GM12878 (cell line): ENCODE results near the gene APOBEC3H. TPM values are rescaled to one million over a fixed set of nuclear protein-coding genes. Genes with fewer than 3 reads are reported as not detected.
A peak's percentile ranks its signal among the peaks of the same experiment; 100 is the strongest.

Source experiments
- CEBPB ChIP-seq, 2 experiments: fragments of 150-350 bp in 1 of 2; IDR thresholded peaks; 2 replicates each; pipeline ENCODE4 v1.6.1; 2012 to 2014; ENCODE audit warnings: low read depth in 2 of 2, low read length in 2 of 2, borderline replicate concordance in 1 of 2, inconsistent platforms in 1 of 2
- CUX1 ChIP-seq: IDR thresholded peaks from 2 replicates; pipeline ENCODE4 v1.6.1; 2012; ENCODE audit warnings: improper control_type of control experiment, low read depth, low read length; ENCODE audit not compliant: insufficient replicate concordance
- ESRRA ChIP-seq: IDR thresholded peaks from 2 replicates; pipeline ENCODE4 v1.6.1; 2012; ENCODE audit warnings: mild to moderate bottlenecking, low read length, improper control_type of control experiment
- SMC3 ChIP-seq: IDR thresholded peaks from 2 replicates; pipeline ENCODE4 v1.6.1; 2011; ENCODE audit warnings: low read length, improper control_type of control experiment, borderline replicate concordance
- polyA plus RNA-seq, 11 experiments: library from polyadenylated mRNA; depleted of rRNA in 4 of 11; unstranded in 6 of 11; stranded (reverse) in 5 of 11; fragments of >200 nt; fragmentation: Nextera tagmentation in 4 of 11; fragmentation: Illumina TruSeq in 1 of 11; extraction: Ambion mirVana in 4 of 11; extraction: Trizol in 1 of 11; gene quantifications; 1 replicate in 1 of 11; 2 replicates in 10 of 11; pipeline versions ENCODE4 v1.2.1 to v1.2.3, GENCODE V29; 2011 to 2016; ENCODE audit warnings: inconsistent platforms in 2 of 11, missing spikeins in 2 of 11, low read depth in 1 of 11
- total RNA-seq, 4 experiments: library from RNA; depleted of rRNA in 3 of 4; stranded (reverse); fragments of >200 nt in 3 of 4; fragmentation: Illumina TruSeq in 1 of 4; extraction: Trizol in 1 of 4; gene quantifications; 2 replicates each; pipeline versions ENCODE4 v1.2.1 to v1.2.3, GENCODE V29; 2013 to 2021
- TF ChIP-seq, protein P1 (sequence below), 3 experiments: IDR thresholded peaks in 2 of 3; conservative IDR thresholded peaks in 1 of 3; 2 replicates each; pipeline ENCODE4 v1.5.1; 2011; ENCODE audit warnings: low read depth in 3 of 3, low read length in 3 of 3, mild to moderate bottlenecking in 3 of 3, control low read depth in 2 of 3, moderate library complexity in 2 of 3, inconsistent platforms in 1 of 3, mixed read lengths in 1 of 3; ENCODE audit not compliant: control insufficient read depth in 2 of 3, insufficient read depth in 1 of 3; ENCODE audit errors: extremely low read depth in 1 of 3
- TF ChIP-seq, protein P2 (sequence below): fragments of 150-350 bp; IDR thresholded peaks from 2 replicates; pipeline ENCODE4 v1.6.1; 2014; ENCODE audit warnings: mild to moderate bottlenecking, low read depth, low read length

Gene APOBEC3H
- total and polyA plus RNA-seq, 10 of the 15 experiments (the other 5 are each of a cell fraction or from before 2014, with no cell fraction given), result 7.5 to 23.0 (median 14.8) TPM

- TF ChIP-seq, protein P1, sequence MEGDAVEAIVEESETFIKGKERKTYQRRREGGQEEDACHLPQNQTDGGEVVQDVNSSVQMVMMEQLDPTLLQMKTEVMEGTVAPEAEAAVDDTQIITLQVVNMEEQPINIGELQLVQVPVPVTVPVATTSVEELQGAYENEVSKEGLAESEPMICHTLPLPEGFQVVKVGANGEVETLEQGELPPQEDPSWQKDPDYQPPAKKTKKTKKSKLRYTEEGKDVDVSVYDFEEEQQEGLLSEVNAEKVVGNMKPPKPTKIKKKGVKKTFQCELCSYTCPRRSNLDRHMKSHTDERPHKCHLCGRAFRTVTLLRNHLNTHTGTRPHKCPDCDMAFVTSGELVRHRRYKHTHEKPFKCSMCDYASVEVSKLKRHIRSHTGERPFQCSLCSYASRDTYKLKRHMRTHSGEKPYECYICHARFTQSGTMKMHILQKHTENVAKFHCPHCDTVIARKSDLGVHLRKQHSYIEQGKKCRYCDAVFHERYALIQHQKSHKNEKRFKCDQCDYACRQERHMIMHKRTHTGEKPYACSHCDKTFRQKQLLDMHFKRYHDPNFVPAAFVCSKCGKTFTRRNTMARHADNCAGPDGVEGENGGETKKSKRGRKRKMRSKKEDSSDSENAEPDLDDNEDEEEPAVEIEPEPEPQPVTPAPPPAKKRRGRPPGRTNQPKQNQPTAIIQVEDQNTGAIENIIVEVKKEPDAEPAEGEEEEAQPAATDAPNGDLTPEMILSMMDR (IDR thresholded peaks at IDR 0.05 in 2 of 3, conservative IDR thresholded peaks at IDR 0.05 in 1 of 3; ENCODE audit: control insufficient read depth in 2 of 3, extremely low read depth in 1 of 3, insufficient read depth in 1 of 3, low read depth in 3 of 3, low read length in 3 of 3), result peak; percentile 63 to 79 (median 68)
- peak; percentile 58 for TF ChIP-seq SMC3
- TF ChIP-seq CEBPB (IDR thresholded peaks at IDR 0.05; ENCODE audit: borderline replicate concordance in 1 of 2, low read depth in 2 of 2, low read length in 2 of 2), result no peak
- TF ChIP-seq, protein P2, sequence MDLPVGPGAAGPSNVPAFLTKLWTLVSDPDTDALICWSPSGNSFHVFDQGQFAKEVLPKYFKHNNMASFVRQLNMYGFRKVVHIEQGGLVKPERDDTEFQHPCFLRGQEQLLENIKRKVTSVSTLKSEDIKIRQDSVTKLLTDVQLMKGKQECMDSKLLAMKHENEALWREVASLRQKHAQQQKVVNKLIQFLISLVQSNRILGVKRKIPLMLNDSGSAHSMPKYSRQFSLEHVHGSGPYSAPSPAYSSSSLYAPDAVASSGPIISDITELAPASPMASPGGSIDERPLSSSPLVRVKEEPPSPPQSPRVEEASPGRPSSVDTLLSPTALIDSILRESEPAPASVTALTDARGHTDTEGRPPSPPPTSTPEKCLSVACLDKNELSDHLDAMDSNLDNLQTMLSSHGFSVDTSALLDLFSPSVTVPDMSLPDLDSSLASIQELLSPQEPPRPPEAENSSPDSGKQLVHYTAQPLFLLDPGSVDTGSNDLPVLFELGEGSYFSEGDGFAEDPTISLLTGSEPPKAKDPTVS, result no peak
- TF ChIP-seq ESRRA, result no peak
- TF ChIP-seq CUX1, result no peak
Observed at GRCh38 chr22:39135092-39135896, 38.2 kb downstream of the APOBEC3H start (continued).
